ENCODE measurements around the gene KRTAP19-8.

The KRTAP19-8 gene

GRCh38 chr21:31011412-31011811, 26.9 kb downstream of the KRTAP19-8 start:
- peak; percentile 37 for DNase-seq

GRCh38 chr21:31008355-31008754, 29.9 kb downstream of the KRTAP19-8 start:
- DNase-seq: no peak

- DNase-seq: no peak
Measured at GRCh38 chr21:31005019-31005418, 33.3 kb downstream of the KRTAP19-8 start.

- no peak for DNase-seq
Measured at GRCh38 chr21:31003471-31003870, 34.8 kb downstream of the KRTAP19-8 start.

- DNase-seq: no peak
Measured at GRCh38 chr21:30997541-30997940, 40.7 kb downstream of the KRTAP19-8 start.

DNA sequence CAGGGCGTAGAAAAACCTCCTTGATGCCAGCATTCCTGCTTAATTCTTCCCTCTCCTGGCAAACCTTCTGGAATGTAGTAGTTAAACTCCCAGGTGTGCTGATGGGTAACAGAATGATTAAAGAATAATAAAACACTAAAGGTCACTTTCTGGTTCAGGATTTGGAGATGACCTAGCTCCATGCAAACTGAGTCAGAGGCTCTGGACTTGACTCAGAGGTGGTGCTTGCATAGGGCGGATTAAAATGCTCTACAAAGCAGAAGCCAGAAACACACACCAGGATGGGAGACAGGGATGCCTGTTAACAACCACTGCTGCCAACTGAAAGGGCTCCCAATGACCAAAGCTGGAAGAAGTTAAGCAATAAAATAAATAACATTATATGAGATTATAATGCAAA, 41.5 kb downstream of the KRTAP19-8 start:
- no peak for DNase-seq

- no peak for DNase-seq
Measured at GRCh38 chr21:30994932-30995331, 43.3 kb downstream of the KRTAP19-8 start.

GRCh38 chr21:30990514-30991262, 47.6 kb downstream of the KRTAP19-8 start:
- no peak for DNase-seq

DNA sequence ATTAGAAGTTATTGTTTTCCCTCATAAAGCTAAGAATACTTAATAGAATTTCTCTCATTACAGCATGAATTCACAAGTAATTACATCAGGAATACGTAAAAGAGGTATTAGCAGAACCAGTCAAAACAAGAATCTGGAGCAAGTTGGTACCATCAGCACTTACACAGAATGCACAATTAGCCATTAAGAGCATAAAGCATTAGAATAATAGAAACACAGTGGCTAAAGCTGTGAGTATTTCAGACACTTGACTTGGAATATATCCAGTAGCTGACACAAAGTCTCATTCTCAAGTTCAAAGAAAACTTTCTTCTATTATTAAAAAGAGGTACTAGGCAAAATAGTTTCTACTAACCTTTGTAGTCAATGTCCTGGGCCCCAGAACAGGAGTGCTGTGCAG, 49.6 kb downstream of the KRTAP19-8 start:
- DNase-seq: no peak

All from CD4-positive, alpha-beta T cell treated with Interleukin-17A for 4 hours (primary cell).